DMS153 treated with DMSO at 0.1 percent for 48 hours (cell line): ENCODE data around the gene GPSM1.

Experiments used
- DNase-seq: peaks from one replicate; lab custom pipeline; 2025; ENCODE audit not compliant: unreplicated experiment; lab: John Stamatoyannopoulos, UW

GPSM1 gene

GRCh38 chr9:136407911-136408310 lies 80.6 kb downstream of the GPSM1 start:
- DNase-seq = no peak
